Left cardiac atrium (tissue), 4 donors: ENCODE results near the gene ENTPD2. TPM values are rescaled to one million over a fixed set of nuclear protein-coding genes. Genes with fewer than 3 reads are reported as not detected.
A peak's percentile ranks its signal among the peaks of the same experiment; 100 is the strongest.

ENCODE experiments used
- ATAC-seq, 2 donors: fragments of 200-7000 bp; cut with Tn5 transposase; one replicate each; pipeline ENCODE4 v1.9.1; 2020; ENCODE audit warnings: mild to moderate bottlenecking in 2 of 2, moderate library complexity in 2 of 2
- DNase-seq: peaks from one replicate; pipeline ENCODE4 v3.0.0-alpha.2; 2020
- intact Hi-C, 2 donors: fragments of 100-400 bp; cut with DNase I; formaldehyde crosslinking; loops; one replicate each; pipeline versions ENCODE4 v1.14.1 to v1.15.1; 2022 to 2023
- total RNA-seq, 2 donors: library from RNA; stranded (reverse); fragmentation: NEBNext Ultra II Directional; extraction: Animal tissue kit (Norgen Biotek cat#: 25700); gene quantifications; one replicate each; pipeline ENCODE4 v1.2.1, GENCODE V29; 2021
- donor health status: DM: no; HTN: yes; CAD: no.
- donor health status: DM: no; HTN: yes; CAD: no; lungs with severe emphysema.
- donor health status: DM: yes; HTN: yes; CAD: no.
- donor health status: Dilated cardiomyopathy.

The ENTPD2 gene
- total RNA-seq, 2 donors from 2014 or later = 0.60 to 2.2 TPM

GRCh38 chr9:137023583-137023991 lies 30.3 kb downstream of the ENTPD2 start:
- ATAC-seq (no peak), DNase-seq (no peak)
- intact Hi-C loops = no loop called here

DNA sequence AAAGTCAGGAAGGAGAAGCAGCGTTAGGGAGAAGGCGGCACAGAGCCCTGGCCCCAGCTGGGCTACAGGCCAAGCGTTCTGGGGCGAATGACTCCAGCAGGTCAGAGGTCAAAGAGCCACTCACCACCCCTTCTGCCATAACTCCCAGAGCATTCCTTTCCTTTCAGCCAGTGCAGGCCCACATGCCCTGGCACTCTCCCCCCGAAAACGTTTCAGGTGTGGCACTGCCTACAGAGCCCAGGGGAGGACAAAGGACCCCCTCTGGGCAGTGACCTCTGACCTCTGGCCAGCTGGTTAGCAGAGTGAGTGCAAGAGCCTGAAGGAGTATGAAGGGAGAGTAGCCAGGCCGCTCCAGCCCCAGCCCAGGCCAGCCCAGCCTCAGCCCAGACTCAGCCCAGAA lies 30.7 kb downstream of the ENTPD2 start:
- intact Hi-C loops = no loop called here
- DNase-seq (no peak), ATAC-seq (no peak)

DNA sequence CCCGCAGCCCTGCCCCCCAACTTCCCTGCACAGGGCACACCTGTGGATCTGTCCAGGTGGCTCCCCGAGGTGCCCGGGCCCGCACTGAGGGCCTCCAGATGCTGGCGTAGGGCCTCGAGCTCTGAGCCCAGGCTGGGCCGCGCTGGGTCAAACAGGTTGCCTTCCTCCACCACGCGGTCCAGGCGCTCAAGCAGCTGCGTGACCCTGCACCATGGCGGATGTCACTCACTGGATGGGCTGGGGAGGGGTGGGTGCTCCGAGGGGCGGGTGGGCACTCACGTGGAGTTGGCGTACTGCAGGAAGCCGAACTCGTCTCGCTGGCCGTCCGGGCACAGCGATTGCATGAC lies 31.2 kb downstream of the ENTPD2 start:
- DNase-seq (no peak), ATAC-seq (no peak)
- intact Hi-C loops = no loop called here

- intact Hi-C loops = no loop called here
- ATAC-seq = peak; percentile 27 to 49
- peak; percentile 61 for DNase-seq
These were observed 31.7 kb downstream of the ENTPD2 start for GRCh38 chr9:137021979-137022661.

- intact Hi-C loops = no loop called here
- ATAC-seq = no peak
- no peak for DNase-seq
These were observed 32.3 kb downstream of the ENTPD2 start for GRCh38 chr9:137021568-137021978.

DNA sequence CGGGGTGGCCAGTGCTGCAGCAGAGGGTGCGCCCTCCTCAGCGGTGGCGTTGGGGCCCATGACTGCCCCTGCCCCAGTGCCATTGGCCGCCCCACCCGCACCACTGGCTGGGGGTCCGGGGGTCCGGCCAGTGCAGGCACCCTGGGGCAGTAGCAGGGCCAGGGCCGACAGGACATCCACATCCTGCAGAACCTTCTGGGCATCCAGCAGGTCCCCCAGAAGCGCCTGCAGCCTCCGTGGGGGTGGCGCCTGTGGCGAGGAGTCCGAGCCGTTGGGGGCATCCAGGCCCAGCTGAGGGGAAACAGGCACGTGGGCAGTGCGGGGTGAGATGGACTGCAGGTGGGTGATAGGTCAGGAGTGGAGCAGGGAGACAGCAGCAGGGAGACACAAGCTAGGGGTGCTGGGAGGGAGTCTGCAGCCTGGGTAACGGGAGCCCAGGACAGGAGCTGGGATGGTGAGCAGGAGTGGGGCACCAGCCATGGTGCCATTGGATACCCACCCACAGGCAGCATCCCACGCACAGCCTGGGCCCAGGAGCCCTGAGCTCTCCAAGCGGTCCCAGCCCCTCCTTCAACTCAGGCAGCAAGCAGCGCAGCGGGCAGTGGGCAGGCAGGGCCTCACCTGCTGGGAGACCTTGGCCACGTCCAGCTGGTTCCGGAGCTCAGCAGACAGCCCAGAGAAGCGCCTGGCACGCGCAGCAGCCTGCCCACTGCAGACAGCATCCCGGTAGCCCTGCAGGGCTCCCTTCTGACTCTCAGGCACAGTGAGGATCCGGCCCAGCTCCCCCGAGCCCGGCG lies 32.9 kb downstream of the ENTPD2 start:
- intact Hi-C loops = no loop called here

DNA sequence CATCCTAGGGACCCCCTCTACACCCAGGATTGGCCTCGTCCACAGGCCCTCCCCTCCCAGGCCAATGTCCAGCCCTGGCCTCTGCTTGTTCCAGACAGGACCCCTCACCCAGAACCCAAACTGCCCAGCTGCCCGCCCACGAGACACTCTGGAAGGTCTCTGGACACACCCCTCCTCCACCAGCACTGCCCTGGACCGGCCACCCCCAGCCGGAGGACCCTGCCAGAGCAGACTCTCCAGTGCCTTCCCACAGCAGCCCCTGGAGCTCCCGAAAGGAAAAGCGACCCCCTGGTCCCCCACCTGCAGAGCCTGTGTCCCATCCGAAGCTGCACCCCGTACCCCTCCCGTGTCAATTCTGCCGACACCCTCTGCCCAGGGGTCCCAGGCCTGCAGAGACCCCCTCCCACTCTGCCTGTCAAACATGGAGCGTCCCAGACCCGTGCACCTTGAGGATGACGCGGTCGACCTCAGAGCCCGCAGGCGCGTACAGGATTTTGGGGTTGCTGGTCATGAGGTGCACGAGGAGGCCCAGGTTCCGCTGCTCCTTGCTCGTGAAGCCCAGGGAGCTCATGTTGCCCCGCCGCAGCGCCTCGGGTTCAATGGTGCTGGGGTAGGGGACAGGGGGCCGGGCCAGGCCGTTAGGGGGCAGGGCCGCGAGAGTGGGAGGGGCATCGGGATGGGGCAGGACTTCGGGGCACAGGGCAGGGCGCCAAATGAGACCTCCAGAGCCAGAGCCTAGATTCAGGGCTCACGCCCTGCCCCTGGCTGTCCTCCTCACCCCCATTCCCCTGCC lies 33.8 kb downstream of the ENTPD2 start:
- DNase-seq (no peak), ATAC-seq (no peak)
- intact Hi-C loops = no loop called here

More for the DNA sequence above, 32.9 kb downstream of the ENTPD2 start:
- DNase-seq (no peak), ATAC-seq (no peak)

DNA sequence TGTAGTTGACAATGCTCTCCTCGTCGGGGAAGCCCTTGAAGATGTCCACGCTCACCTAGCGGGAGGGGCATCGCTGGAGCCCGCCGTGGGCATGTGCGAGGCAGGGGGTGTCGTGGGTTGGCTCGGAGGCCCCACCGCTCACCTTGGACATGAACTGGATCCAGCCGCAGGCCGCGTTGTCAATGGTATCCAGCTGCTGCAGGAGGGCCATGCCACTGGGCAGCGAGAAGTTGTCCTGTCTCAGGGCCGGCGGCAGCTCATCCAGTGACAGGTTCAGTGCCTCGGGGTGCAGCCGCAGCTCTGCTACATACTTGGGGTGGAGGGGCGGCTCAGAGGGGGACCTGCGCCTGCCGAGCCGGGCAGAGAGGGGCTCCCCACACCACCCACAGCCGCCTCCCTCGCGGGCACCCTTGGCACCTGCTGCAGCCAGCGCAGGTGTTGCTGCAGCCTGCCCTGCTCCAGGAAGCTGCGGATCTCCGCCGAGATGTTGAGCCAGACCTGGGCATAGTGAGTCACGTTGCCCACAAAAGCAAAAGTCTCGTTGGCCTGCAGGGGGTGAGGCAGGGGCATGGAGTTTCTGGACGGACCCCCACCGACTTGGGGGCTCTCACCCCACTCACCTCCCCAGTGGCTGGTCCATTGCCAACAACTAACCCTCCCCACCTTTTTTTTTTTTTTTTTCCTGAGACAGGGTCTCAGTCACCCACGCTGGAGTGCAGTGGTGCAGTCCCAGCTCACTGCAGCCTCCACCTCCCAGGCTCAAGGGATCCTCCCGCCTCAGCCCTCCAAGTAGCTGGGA lies 34.9 kb downstream of the ENTPD2 start:
- DNase-seq (no peak), ATAC-seq (no peak)
- intact Hi-C loops = no loop called here

- ATAC-seq (no peak), DNase-seq (no peak)
- intact Hi-C loops = no loop called here
These were observed 35.9 kb downstream of the ENTPD2 start for GRCh38 chr9:137017791-137018497.

GRCh38 chr9:137017071-137017470 lies 36.8 kb downstream of the ENTPD2 start:
- DNase-seq (no peak), ATAC-seq (no peak)
- intact Hi-C loops = no loop called here

- ATAC-seq (no peak), DNase-seq (no peak)
- intact Hi-C loops = no loop called here
These were observed 37.4 kb downstream of the ENTPD2 start for GRCh38 chr9:137016436-137016835.

DNA sequence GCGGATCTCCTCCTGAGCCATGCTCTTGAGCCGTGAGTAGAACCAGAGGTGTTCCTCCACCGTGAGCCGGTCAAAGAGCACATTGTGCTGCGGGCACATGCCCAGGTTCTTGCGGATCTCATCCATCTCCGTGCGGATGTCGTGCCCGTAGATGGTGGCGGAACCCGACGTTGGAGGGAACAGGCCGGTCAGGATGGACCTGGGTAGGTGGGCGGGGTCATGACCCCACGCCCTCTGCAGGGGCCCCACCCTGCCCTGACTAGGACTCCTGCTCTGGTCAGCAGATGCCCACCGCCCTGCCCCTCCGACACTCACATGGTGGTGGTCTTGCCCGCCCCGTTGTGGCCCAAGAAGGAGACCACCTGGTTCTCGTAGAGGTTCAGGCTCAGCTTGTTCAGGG lies 37.9 kb downstream of the ENTPD2 start:
- DNase-seq (no peak), ATAC-seq (no peak)
- intact Hi-C loops = no loop called here

GRCh38 chr9:137015540-137015930 lies 38.3 kb downstream of the ENTPD2 start:
- DNase-seq (no peak), ATAC-seq (no peak)
- intact Hi-C loops = no loop called here

DNA sequence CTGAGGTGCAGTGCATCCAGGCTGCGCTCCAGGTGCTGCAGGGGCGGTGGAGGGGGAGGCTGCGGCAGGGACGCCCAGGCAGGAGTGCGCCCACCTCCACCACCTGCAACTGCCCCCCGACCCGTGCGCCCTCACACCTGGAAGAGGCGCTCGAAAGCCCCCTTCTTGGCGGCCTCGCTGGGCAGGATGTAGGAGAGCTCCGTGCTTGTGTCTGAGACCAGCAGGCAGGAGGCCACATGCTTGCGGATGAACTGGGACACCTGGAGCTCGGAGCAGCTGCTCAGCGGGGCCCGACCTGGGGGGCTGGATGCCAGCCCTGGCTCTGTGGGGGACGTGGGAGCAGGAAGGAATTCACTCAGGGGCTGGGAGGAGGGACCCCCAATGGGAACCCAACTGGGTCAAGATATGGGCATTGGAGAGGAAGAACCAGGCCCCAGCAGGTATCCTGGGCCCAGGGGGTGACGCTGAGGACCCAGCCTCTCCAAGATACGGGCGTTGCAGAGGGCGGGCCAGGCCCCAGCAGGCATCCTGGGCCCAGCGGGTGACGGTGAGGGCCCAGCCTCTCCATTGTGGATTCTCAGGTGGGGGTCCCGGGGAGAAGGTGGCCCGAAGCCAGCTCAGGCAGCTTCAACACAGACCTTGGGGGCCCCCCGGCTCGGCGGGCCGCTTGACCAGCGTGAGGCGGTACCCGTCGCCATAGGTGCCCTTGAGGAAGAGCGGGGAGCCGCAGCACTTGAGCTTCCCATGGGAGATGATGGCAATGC lies 38.9 kb downstream of the ENTPD2 start:
- intact Hi-C loops = no loop called here
- no peak for DNase-seq
- no peak for ATAC-seq

DNA sequence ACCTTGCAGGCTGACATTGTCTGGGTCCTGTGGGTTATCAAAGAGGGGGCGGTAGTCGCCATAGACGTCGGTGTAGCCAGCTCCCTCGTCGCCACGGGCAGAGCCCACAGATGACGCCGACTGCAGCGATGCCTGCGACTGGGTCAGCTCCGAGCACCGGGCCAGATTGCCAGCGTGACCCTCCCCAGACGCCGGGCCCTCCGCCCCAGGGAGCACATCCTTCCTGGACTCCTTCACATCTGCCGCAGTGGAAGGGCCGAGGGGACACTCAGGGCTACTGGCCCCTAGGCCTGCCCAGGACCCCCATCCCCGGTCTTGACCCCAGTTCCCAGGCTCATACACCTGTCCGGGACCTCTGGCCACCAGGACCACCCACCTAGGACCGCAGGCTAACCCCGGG lies 39.7 kb downstream of the ENTPD2 start:
- DNase-seq (no peak), ATAC-seq (no peak)
- intact Hi-C loops = no loop called here

GRCh38 chr9:137013571-137013940 lies 40.3 kb downstream of the ENTPD2 start:
- ATAC-seq (no peak), DNase-seq (no peak)
- intact Hi-C loops = no loop called here

GRCh38 chr9:137012694-137013570 lies 40.9 kb downstream of the ENTPD2 start:
- no peak for ATAC-seq
- intact Hi-C loops = no loop called here
- DNase-seq = no peak
